Chondrocyte (in vitro differentiated cells): ENCODE measurements around the gene NCLN. TPM values are rescaled to one million over a fixed set of nuclear protein-coding genes. Genes with fewer than 3 reads are reported as not detected.

Experiments
- DNase-seq: peaks from one replicate; pipeline ENCODE4 v3.0.0; 2021; ENCODE audit warnings: mixed read lengths, low spot score
- H3K27ac Mint-ChIP-seq: one replicate; pipeline ENCODE4 v1.8.0; 2021; ENCODE audit warnings: mild to moderate bottlenecking, moderate library complexity, mixed read lengths; ENCODE audit not compliant: unreplicated experiment
- H3K27me3 Mint-ChIP-seq: 2 replicates; pipeline ENCODE4 v1.8.0; 2021; ENCODE audit warnings: low read depth, mixed read lengths
- H3K36me3 Mint-ChIP-seq: 2 replicates; pipeline ENCODE4 v1.8.0; 2021; ENCODE audit warnings: low read depth, mixed read lengths
- H3K4me1 Mint-ChIP-seq: 2 replicates; pipeline ENCODE4 v1.8.0; 2021; ENCODE audit warnings: low read depth, mild to moderate bottlenecking, mixed read lengths
- H3K4me3 Mint-ChIP-seq: one replicate; pipeline ENCODE4 v1.8.0; 2021; ENCODE audit warnings: mild to moderate bottlenecking, moderate library complexity, mixed read lengths; ENCODE audit not compliant: unreplicated experiment
- H3K9me3 Mint-ChIP-seq: 2 replicates; pipeline ENCODE4 v1.8.0; 2021; ENCODE audit warnings: low read depth, mixed read lengths
- CTCF ChIP-seq: fragments of 200-600 bp; sonication (generic); IDR thresholded peaks from 2 replicates; pipeline ENCODE4 v1.5.0; 2021; ENCODE audit warnings: antibody characterized with exemption, mild to moderate bottlenecking, moderate library complexity
- total RNA-seq: library from RNA; stranded (reverse); gene quantifications from 3 replicates; pipeline ENCODE4 v1.2.1, GENCODE V29; 2021

The NCLN gene
- total RNA-seq, 1 donor from 2014 or later = 80.7 TPM

GRCh38 chr19:3187662-3188511 lies 2.2 kb downstream of the NCLN start:
- Mint-ChIP-seq H3K36me3 (no peaks in the 10 kb centered on the region), H3K27ac (no peak overlapping the region), H3K9me3 (no peaks in the 10 kb centered on the region), H3K4me1 (peaks cover 21% of the 10 kb centered on the region), H3K4me3 (peak overlapping the region; percentile 93), H3K27me3 (no peaks in the 10 kb centered on the region)
- no peak for TF ChIP-seq CTCF
- peak; percentile 82 for DNase-seq

- Mint-ChIP-seq H3K27ac (no peak overlapping the region), H3K4me3 (peak overlapping the region; percentile 22), H3K4me1 (peaks cover 21% of the 10 kb centered on the region), H3K27me3 (no peaks in the 10 kb centered on the region), H3K9me3 (no peaks in the 10 kb centered on the region), H3K36me3 (peaks cover 3% of the 10 kb centered on the region)
- no peak for TF ChIP-seq CTCF
- peak; percentile 72 for DNase-seq
Measured at GRCh38 chr19:3188627-3189596, 3.2 kb downstream of the NCLN start.

DNA sequence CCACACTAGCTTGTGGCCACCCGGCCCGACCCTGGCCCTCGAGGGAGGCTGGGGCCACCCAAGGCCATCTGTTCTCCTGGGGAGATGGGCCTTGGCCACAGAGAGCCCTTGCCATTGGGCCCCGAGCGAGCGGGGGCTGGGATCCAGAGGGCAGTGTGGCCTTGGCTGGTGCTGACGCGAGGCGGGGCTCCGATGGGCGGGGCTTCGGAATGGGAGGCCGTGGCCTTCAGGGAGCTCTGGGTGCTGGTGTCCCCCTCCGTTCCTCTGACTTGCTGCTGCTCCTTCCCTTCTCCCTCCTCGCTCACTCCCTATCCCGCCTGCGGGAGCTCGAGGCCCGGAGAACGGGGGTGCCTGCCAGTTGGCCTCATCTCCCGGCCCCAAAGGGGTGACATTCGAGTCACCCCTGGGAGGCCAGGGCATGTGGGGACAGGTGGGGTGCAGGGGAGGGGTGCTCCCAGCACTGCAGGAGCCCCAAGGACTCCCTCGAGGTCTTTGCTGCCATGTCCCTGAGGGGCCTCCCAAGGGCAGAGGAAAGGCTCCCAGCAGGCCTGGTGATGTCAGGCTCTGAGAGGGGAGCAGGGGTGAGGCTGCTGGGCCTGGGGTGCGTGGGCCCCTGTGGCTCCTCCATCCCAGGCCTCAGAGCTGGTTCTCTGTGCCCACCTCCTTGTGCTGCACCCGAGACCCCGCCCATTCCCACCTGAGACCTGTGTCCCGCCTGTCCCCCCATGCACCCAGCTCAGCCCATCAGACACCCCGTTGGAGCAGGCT lies 4.2 kb downstream of the NCLN start:
- Mint-ChIP-seq H3K9me3 (no peaks in the 10 kb centered on the region), H3K36me3 (peaks cover 6% of the 10 kb centered on the region), H3K4me3 (no peak overlapping the region), H3K27ac (no peak overlapping the region), H3K4me1 (peaks cover 21% of the 10 kb centered on the region), H3K27me3 (no peaks in the 10 kb centered on the region)
- peak; percentile 88 for DNase-seq
- TF ChIP-seq CTCF = no peak

DNA sequence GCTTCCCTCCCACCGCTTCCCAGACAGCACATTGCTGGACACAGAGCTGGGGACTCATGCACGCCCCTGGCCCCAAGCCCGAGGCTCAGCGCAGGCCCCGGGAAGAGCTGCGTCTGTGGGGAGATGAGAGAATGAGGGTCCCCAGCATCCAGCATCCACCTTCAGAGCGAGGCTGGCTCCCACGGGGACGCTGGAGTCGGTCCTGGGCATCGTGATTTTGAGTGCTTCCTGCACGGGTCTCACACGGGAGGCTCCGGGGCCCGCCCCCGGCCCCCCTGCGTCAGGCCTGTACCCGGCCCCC lies 4.7 kb downstream of the NCLN start:
- H3K4me1 Mint-ChIP-seq = peaks cover 17% of the 10 kb centered on the region
- peak; percentile 69 for DNase-seq
- no peak for TF ChIP-seq CTCF

More for the DNA sequence above, 4.7 kb downstream of the NCLN start:
- H3K36me3 Mint-ChIP-seq = peaks cover 6% of the 10 kb centered on the region
- H3K4me3 Mint-ChIP-seq = no peak overlapping the region
- H3K27ac Mint-ChIP-seq = no peak overlapping the region
- no peaks in the 10 kb centered on the region for H3K9me3 Mint-ChIP-seq
- no peaks in the 10 kb centered on the region for H3K27me3 Mint-ChIP-seq
